NT2/D1 (cell line): ENCODE measurements around the gene BCL2L11.

Source experiments
- DNase-seq: peaks from one replicate; pipeline ENCODE4 v3.0.0-alpha.2; 2011; ENCODE audit warnings: low read depth, low spot score
- H3K27me3 ChIP-seq: 2 replicates; pipeline ENCODE4 v1.6.0; 2011; ENCODE audit warnings: mild to moderate bottlenecking; ENCODE audit not compliant: insufficient read length, insufficient read depth
- H3K36me3 ChIP-seq: 2 replicates; pipeline ENCODE4 v1.6.1; 2011; ENCODE audit warnings: mild to moderate bottlenecking, low read length, mixed read lengths; ENCODE audit not compliant: insufficient read depth, insufficient read length
- H3K4me1 ChIP-seq: 2 replicates; pipeline ENCODE4 v1.5.1; 2011; ENCODE audit not compliant: insufficient read depth, insufficient read length
- H3K4me3 ChIP-seq: 2 replicates; pipeline ENCODE4 v1.5.1; 2011; ENCODE audit warnings: low read depth; ENCODE audit not compliant: insufficient read length
- H3K9ac ChIP-seq: 2 replicates; pipeline ENCODE4 v1.6.0; 2011; ENCODE audit warnings: low read depth; ENCODE audit not compliant: insufficient read length
- H3K9me3 ChIP-seq: 2 replicates; pipeline ENCODE4 v1.5.1; 2011; ENCODE audit warnings: mild to moderate bottlenecking, low read length; ENCODE audit not compliant: insufficient read depth
- SUZ12 ChIP-seq: IDR thresholded peaks from 2 replicates; pipeline ENCODE4 v1.6.1; 2011; ENCODE audit not compliant: insufficient read length, insufficient read depth; ENCODE audit errors: extremely low read depth
- YY1 ChIP-seq: IDR thresholded peaks from 2 replicates; pipeline ENCODE4 v1.6.1; 2011; ENCODE audit not compliant: insufficient read length, insufficient read depth
- ZNF274 ChIP-seq: IDR thresholded peaks from 2 replicates; pipeline ENCODE4 v1.6.1; 2011; ENCODE audit warnings: mild to moderate bottlenecking, low read depth, low read length

BCL2L11 gene

GRCh38 chr2:111173856-111174255, 53.1 kb downstream of the BCL2L11 start:
- no peak overlapping the region for H3K4me3 ChIP-seq
- no peaks in the 10 kb centered on the region for H3K4me1 ChIP-seq
- no peaks in the 10 kb centered on the region for H3K9me3 ChIP-seq
- TF ChIP-seq SUZ12, result no peak
- H3K27me3 ChIP-seq, result no peaks in the 10 kb centered on the region
- no peak overlapping the region for H3K9ac ChIP-seq
- no peaks in the 10 kb centered on the region for H3K36me3 ChIP-seq
- DNase-seq, result no peak

GRCh38 chr2:111175615-111176014, 54.9 kb downstream of the BCL2L11 start:
- Histone ChIP-seq H3K4me3 (no peak overlapping the region), H3K9me3 (no peaks in the 10 kb centered on the region), H3K27me3 (no peaks in the 10 kb centered on the region), H3K36me3 (no peaks in the 10 kb centered on the region), H3K9ac (no peak overlapping the region), H3K4me1 (no peaks in the 10 kb centered on the region)
- TF ChIP-seq YY1 (no peak), SUZ12 (no peak)
- DNase-seq, result no peak

- Histone ChIP-seq H3K9ac (no peak overlapping the region), H3K4me1 (no peaks in the 10 kb centered on the region), H3K36me3 (no peaks in the 10 kb centered on the region), H3K9me3 (no peaks in the 10 kb centered on the region), H3K4me3 (no peak overlapping the region), H3K27me3 (no peaks in the 10 kb centered on the region)
- DNase-seq, result no peak
- TF ChIP-seq YY1, result no peak
- no peak for TF ChIP-seq SUZ12
- no peak for TF ChIP-seq ZNF274
Measured at GRCh38 chr2:111176388-111176787, 55.7 kb downstream of the BCL2L11 start.

- Histone ChIP-seq H3K4me3 (no peak overlapping the region), H3K9ac (no peak overlapping the region), H3K4me1 (no peaks in the 10 kb centered on the region), H3K27me3 (no peaks in the 10 kb centered on the region), H3K9me3 (no peaks in the 10 kb centered on the region), H3K36me3 (no peaks in the 10 kb centered on the region)
- DNase-seq, result no peak
- TF ChIP-seq SUZ12 (no peak), YY1 (no peak), ZNF274 (no peak)
Measured at GRCh38 chr2:111176867-111177266, 56.2 kb downstream of the BCL2L11 start.

- DNase-seq, result no peak
- no peaks in the 10 kb centered on the region for H3K27me3 ChIP-seq
- TF ChIP-seq SUZ12 (no peak), ZNF274 (no peak), YY1 (no peak)
Measured at GRCh38 chr2:111178296-111178695, 57.6 kb downstream of the BCL2L11 start.

GRCh38 chr2:111178730-111179405, 58.2 kb downstream of the BCL2L11 start:
- no peak overlapping the region for H3K4me3 ChIP-seq
- H3K9me3 ChIP-seq, result no peaks in the 10 kb centered on the region
- no peaks in the 10 kb centered on the region for H3K27me3 ChIP-seq
- no peaks in the 10 kb centered on the region for H3K36me3 ChIP-seq
- H3K4me1 ChIP-seq, result no peaks in the 10 kb centered on the region
- no peak for TF ChIP-seq ZNF274
- DNase-seq, result no peak
- H3K9ac ChIP-seq, result no peak overlapping the region

More at GRCh38 chr2:111178296-111178695, 57.6 kb downstream of the BCL2L11 start:
- Histone ChIP-seq H3K4me3 (no peak overlapping the region), H3K36me3 (no peaks in the 10 kb centered on the region), H3K9ac (no peak overlapping the region), H3K4me1 (no peaks in the 10 kb centered on the region), H3K9me3 (no peaks in the 10 kb centered on the region)

GRCh38 chr2:111182121-111182520, 61.4 kb downstream of the BCL2L11 start:
- H3K27me3 ChIP-seq, result peaks cover 2% of the 10 kb centered on the region
- H3K4me1 ChIP-seq, result no peaks in the 10 kb centered on the region
- TF ChIP-seq ZNF274, result no peak
- no peak for TF ChIP-seq YY1
- no peak for TF ChIP-seq SUZ12
- H3K9me3 ChIP-seq, result no peaks in the 10 kb centered on the region
- no peaks in the 10 kb centered on the region for H3K36me3 ChIP-seq
- DNase-seq, result no peak
- no peak overlapping the region for H3K9ac ChIP-seq
- no peak overlapping the region for H3K4me3 ChIP-seq

GRCh38 chr2:111182740-111183139, 62.0 kb downstream of the BCL2L11 start:
- H3K4me1 ChIP-seq, result no peaks in the 10 kb centered on the region
- no peaks in the 10 kb centered on the region for H3K9me3 ChIP-seq
- no peak overlapping the region for H3K9ac ChIP-seq
- TF ChIP-seq YY1 (no peak), ZNF274 (no peak), SUZ12 (no peak)
- no peak overlapping the region for H3K4me3 ChIP-seq
- H3K36me3 ChIP-seq, result no peaks in the 10 kb centered on the region
- peaks cover 2% of the 10 kb centered on the region for H3K27me3 ChIP-seq
- DNase-seq, result no peak
